VCaP (cell line): Measurements from ENCODE around the gene HSPA12A.

Source experiments
- H3K27ac ChIP-seq: fragments of 450-650 bp; 2 replicates; pipeline ENCODE4 v1.5.1; 2017
- CTCF ChIP-seq: fragments of 450-650 bp; conservative IDR thresholded peaks from 2 replicates; pipeline ENCODE4 v1.5.1; 2017; ENCODE audit warnings: mild to moderate bottlenecking, moderate library complexity

The HSPA12A gene

DNA sequence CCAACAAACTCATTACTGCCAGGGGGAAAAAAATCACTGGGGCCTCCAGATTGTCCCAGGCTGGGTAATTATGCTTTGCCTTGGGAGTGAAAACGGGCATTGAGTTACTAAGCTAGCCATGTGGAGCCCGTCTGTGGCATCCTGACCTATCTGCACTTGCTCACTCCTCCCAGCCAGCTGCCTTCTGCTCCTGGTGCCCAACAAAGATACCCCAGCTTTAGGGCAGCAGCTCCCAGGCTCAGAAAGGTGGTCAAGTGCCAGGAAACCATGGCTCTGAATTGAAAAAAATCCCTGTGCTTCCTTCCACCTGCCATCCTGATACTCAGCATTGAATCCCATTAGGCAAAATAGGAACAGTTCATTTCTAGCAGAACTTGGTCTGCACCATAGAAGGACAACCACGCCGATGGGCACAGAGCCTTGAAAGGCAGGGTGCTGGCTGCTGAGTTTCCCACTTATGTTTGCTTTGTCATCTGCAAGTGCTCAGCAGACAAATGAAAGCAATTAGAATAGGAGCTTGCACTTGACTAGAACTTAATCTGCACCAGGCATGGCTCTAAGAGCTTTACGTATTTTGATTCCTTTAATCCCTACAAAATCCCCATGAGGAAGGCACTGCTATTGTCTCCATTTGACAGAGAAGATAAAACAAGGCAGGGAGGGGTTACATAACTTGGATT, 42.8 kb downstream of the HSPA12A start:
- TF ChIP-seq CTCF = no peak
- no peak overlapping the region for H3K27ac ChIP-seq

GRCh38 chr10:116699049-116699448, 43.3 kb downstream of the HSPA12A start:
- no peak overlapping the region for H3K27ac ChIP-seq
- no peak for TF ChIP-seq CTCF

DNA sequence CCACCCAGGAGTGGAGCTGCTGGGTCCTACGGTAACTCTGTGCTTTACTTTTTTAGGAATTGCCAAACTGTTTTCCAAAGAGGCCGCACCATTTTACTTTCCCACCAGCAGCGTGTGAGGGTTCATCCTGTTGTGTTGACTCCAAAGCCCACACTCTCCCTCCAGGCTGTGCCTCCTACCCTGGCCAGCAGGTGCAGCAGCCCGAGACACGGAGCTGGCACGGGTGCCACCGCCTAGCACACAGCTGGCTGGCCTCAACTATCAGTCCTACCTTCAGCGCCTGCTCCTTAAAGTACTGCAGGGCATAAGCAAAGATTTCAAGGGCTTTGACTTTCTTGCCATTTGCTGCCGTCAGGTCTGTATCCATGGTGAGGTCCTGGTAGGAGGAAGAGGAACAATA, 44.0 kb downstream of the HSPA12A start:
- H3K27ac ChIP-seq = no peak overlapping the region
- TF ChIP-seq CTCF = no peak

GRCh38 chr10:116697816-116698215, 44.5 kb downstream of the HSPA12A start:
- no peak overlapping the region for H3K27ac ChIP-seq
- TF ChIP-seq CTCF = no peak

GRCh38 chr10:116696919-116697318, 45.4 kb downstream of the HSPA12A start:
- no peak for TF ChIP-seq CTCF
- no peak overlapping the region for H3K27ac ChIP-seq

GRCh38 chr10:116694927-116695268, 47.5 kb downstream of the HSPA12A start:
- TF ChIP-seq CTCF = no peak
- H3K27ac ChIP-seq = no peak overlapping the region

GRCh38 chr10:116694243-116694926, 48.0 kb downstream of the HSPA12A start:
- no peak for TF ChIP-seq CTCF
- no peak overlapping the region for H3K27ac ChIP-seq
